Kidney tubule cell (primary cell): ENCODE data around the gene CD80.
A peak's percentile ranks its signal among the peaks of the same experiment; 100 is the strongest.
"Not testable (repeated sequence)": the region's sequence is repeated elsewhere in the genome, so short reads cannot be mapped to it uniquely, and the experiment has no call there.

Experiments
- DNase-seq: peaks from one replicate; pipeline ENCODE4 v3.0.0-alpha.2; 2018; ENCODE audit warnings: low spot score

CD80 gene

GRCh38 chr3:119582178-119582577 is 22.8 kb upstream of the CD80 start:
- DNase-seq = peak; percentile 96

GRCh38 chr3:119580067-119580760 is 20.8 kb upstream of the CD80 start:
- no peak for DNase-seq

DNA sequence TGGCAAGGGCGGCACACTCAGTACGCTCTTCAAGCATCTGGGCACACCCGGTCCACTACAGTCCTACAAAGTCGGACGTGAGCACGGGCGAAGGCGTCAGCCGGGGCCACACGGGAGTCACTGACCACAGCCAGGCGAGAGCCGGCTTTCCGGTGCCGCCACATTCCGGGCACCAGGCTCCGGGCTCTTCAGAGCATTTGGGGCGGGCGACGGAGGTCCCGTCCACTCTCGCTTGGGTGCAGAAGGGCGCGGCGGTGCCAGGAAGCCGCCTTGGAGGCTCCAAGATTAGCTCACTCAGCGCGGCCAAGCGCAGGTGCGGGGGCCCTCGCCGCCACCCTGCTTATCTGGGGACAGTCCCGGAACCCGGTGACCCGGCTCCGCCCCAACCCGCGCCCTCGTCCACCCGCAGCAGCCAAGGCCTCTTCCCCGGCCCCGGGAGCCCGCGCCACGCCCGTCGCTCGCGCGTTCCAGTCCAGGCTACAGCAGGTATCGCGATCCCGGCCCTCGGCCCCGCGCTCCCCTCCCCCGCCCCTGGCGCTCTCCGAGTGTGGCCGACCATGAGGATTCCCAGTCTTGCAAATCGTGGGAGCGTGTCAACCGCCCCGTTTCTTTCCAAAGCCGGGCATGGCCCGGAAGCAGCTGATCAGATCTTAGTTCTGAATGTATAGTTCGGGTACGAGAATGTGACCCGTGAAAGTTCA is 20.1 kb upstream of the CD80 start, which contains the start of gene ADPRH:
ADPRH (plus strand) TSS at position 127 of the 701 bp plus-strand sequence. CDS start 2,678 bp downstream, outside the sequence.
- DNase-seq = peak; percentile 89

DNA sequence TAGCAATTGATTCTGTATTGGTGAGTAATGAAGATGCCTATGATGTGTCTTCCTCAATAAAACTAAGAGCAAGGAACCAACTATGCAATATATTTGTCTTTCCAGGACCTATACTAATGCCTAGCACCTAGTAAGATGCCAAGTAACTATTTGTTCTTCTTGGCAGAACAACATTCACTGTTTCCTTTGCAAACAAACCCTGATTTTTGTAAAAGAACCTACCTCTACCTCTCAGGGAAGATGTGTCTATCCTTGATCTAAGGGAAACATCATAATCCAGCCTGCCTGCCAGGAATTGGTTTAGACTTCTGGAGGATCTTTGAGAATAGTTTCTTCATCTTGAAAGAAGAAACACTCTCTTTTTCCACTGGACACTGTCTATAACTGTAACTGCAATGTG is 16.1 kb upstream of the CD80 start:
- DNase-seq = no peak

DNA sequence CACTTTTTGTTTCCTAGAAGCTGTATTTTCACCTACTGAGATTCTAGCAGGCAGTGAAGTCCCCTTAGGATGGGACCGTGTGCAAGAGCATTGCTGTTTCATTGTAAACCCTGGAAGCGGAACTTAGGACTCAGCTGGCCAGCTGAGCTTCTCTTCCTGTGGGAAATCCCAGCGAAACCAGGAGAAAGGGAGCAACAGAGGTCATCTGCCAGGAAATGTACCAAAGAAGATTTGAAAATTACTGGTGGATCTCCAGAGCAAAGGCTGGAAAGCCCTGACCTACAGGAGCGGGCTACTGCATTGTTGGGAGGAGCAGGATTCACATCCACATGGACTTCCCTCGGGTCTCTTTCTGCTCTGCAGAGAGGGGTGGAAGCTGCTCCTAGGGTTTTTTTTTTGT is 12.3 kb upstream of the CD80 start:
- DNase-seq = no peak

DNA sequence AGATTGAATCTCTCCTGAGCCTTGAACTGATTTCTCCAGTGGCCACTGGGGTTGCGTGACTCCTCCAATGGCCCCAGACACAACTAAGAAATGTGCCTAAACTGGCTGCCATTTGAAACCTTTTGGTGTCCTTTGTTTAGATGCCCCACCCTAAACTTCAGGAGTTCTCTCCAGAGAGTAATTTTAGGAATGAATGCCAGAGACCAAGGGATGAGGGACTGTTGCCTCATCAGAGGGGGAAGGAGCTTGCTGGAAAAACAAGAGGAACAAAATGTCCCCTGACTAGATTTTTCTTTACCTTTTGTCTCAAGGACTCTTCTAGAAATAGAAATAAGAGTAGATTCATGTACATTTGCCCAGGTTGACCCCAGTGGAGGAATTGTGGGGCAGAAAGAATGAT is 11.8 kb upstream of the CD80 start:
- DNase-seq = no peak

- no peak for DNase-seq
Observed at GRCh38 chr3:119570229-119570628, 10.8 kb upstream of the CD80 start.

GRCh38 chr3:119569156-119569555 is 9.7 kb upstream of the CD80 start:
- DNase-seq = no peak

DNA sequence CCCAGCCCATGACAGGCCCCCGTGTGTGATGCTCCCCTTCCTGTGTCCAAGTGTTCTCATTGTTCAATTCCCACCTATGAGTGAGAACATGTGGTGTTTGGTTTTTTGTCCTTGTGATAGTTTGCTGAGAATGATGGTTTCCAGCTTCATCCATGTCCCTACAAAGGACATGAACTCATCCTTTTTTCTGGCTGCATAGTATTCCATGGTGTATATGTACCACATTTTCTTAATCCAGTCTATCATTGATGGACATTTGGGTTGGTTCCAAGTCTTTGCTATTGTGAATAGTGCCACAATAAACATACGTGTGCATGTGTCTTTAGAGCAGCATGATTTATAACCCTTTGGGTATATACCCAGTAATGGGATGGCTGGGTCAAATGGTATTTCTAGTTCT is 3.9 kb upstream of the CD80 start:
- not testable (repeated sequence) for DNase-seq

DNA sequence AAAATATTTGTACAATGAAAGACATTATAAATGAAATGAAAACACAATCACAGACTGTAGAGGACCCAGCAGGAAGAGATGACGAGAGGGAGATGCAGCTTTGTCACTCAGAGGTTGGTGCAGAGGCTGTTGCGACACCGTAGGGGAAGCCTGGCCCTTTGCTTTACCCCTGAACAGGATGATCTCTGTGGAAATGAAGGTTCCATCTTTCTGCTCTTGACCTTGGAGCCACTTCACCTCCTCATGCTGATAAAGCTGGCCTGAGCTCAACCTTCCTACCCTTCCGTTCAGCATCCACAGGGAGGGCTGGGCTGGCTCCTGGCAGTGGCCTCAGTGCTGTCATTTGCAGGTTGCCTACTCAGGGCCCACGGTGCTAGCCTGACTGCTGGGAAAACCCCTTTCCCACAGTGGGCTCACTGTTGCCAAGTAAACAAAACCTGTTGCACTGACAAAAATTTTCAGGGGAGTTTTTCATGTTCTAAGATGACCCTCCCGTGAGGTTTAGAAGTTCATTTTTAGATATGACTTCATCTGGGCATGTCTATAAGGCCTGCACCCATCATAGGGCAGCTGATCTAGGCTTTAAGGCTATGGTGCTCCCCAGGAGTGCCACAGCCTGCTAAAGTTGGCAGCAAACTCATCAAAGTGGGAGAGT is 3.0 kb upstream of the CD80 start:
- peak; percentile 30 for DNase-seq

DNA sequence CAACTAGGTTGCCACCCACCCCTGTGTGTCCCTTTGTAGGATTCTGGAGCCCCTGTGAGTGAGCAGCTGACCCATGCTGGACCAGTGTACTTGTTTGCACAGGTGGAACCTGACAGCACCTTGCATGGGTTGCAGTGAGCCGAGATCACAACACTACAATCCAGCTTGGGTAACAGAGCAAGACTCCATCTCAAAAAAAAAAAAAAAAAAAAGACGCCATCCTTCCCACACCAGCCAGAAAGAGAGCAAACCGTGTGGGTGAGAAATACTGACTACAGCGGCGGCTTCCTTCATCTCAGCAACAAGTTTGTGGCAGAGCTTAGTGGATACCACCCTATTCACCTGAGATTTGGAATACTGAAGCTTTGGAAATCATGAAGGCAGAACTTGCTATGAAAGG is 746 bp upstream of the CD80 start:
- DNase-seq = no peak

- no peak for DNase-seq
Observed at GRCh38 chr3:119558626-119559317, 642 bp downstream of the CD80 start.

DNA sequence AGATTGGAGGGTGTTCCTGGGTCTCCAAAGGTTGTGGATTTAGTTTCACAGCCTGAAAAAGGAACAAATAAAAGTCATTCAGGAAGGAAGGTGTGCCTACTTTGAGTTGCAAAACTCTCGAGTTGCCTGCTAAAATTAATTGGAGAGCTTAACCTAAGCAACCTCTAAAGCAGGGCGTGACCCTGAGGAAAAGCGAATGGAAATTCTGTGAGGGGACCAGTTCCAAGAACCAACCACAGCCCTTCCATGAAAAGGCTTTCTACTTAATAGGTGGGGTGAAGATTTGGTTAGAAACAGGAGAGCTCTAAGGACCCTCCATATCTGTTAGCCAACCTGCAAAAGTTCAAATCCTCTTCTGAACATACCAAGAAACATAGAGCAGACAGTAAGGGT is 1.5 kb downstream of the CD80 start:
- DNase-seq = no peak

- no peak for DNase-seq
Observed at GRCh38 chr3:119557192-119557876, 2.1 kb downstream of the CD80 start.

- DNase-seq = no peak
Observed at GRCh38 chr3:119555929-119556328, 3.5 kb downstream of the CD80 start.

DNA sequence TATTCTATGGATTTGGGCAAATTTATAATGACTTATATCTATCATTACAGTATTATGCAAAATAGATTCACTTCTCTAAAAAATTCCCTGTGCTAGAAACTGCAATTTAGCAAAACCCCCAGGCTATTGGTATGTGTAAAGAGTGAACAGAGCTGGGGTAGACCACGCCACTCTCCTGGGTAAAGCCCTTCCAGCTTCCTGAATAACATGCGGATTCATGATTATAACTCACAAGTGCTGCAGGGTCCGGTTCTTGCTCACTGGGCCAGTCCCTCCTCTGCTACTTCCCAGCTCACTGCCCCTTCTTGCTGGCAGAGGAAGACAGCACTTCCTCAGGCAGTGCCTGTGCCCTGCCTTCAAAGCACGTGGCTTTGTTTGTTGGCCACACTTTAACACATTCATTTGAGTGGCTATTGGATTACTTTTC is 4.1 kb downstream of the CD80 start:
- no peak for DNase-seq

DNA sequence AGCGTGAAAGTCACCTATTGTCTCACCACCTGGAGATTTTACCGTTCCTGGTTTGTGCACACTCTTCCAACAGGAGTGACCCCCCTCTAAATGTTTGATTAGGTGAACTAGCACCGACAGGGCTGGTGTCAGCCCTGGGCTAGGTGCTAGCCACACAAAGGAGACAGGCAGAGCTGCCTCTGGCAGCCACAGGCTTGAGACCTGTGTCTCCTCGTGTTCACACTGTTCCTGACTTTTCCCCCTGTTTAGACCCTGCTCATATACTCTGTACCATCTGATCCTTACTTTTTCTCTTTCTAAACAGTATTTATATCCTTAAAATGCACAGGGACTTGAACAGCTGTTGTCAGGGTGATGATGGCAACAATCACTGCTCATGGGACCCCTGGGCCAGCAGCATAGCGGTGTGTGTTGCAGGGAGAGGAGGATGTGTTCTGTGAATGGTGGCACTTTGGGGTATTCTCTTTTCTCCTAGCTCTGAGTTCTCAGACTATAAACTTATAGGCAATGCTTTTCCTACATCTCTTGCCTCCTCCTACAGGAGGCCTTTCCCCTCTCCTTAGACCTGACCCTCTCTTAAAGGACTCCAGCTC is 5.5 kb downstream of the CD80 start:
- DNase-seq = no peak

DNA sequence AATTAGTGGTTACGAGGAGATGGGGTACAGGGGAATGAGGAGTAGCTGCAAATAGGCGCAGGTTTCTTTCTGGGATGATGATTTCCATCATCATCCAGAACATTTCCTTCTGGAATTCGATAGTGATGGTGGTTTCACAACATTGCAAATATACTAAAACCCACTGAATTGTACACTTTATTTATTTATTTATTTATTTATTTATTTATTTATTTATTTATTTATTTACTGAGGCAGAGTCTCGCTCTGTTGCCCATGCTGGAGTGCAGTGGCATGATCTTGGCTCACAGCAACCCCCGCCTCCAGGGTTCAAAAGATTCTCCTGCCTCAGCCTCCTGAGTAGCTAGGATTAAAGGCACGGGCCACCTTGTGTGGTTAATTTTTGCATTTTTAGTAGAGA is 6.5 kb downstream of the CD80 start:
- not testable (repeated sequence) for DNase-seq

DNA sequence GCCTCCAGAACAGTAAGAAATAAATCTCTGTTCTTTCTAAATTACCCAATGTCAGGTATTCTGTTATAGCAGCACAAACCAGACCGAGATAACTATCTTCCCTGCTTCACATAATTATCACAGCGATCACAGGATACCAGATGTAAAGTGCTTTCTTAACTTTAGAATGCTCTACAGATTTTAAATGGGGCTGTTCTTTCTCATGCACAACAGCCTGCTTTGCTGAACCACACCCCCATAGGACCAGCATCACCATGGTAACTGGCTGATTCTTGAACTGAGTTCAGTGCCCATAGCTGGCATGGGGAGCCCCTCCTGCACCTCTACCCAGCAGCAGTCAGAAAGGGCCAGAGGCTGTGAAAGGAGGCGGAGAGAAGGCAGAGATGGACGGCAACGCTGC is 7.8 kb downstream of the CD80 start:
- no peak for DNase-seq

DNA sequence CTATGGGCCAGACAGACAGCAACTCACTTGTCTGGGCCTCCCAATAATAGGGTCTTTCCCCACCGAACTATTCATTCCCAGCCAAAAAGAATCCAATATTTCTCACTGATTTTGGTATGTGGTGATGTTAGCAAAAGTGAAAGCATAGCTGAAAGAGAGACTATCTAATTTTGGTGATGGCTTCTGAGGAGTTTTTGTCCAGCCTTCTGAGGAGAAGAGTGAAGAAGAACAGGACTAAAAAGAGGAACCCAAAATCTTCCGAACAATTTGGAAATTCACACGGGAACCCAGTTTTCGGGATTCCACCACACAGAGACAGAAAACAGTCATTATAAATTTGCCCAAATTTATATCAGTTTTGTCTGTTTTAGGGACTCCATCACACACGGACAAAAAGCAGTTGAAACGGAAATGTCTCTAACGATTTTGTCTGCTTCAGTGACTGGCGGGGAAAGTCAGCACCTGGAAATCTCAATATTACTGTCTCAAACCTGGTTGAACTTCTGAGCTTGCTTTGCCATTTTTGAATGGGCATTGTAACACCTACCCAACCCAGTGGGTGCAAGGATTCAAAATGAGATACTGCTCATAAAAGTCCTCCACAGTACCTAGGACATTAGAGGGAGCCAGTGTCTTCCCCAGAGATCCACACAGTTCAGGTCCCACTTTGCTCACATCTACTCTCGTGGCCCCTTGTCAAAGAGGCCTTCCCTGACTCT is 9.1 kb downstream of the CD80 start:
- DNase-seq = no peak

- no peak for DNase-seq
Observed at GRCh38 chr3:119548341-119548740, 11.1 kb downstream of the CD80 start.
